ENCODE data around the gene RNF150.

DNA sequence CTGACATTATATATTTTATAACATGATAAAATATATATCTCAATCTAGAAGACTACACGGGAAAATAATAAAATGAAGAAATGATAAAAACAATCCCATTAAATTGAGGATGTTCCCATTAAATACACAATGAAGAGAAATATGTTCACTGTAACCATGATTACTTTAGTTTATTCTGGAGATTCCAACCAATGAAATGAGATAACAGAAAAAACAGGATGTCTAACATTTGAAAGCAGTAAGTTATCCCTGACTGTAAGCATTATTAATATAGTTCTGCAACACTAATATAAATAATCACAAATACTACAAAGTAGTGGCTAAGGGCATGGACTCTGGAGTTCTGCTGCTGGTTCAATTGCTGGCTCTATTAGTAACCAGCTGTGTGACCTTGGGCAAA lies 169.4 kb downstream of the RNF150 start:
- TF ChIP-seq CTCF (IDR thresholded peaks at IDR 0.05): no peak
- no peak for TF ChIP-seq POLR2A (IDR thresholded peaks at IDR 0.05)

All from uterus (tissue), 2 donors.